ENCODE results near the gene ARHGAP11A. TPM values are rescaled to one million over a fixed set of nuclear protein-coding genes. Genes with fewer than 3 reads are reported as not detected.

Gene ARHGAP11A
- total and polyA plus RNA-seq, 4 donors = 1.4 to 8.5 (median 2.3) TPM

- ATAC-seq (ENCODE audit: insufficient read depth, low FRiP score) (peak; percentile 38), DNase-seq (no peak)
- H3K27me3 ChIP-seq (ENCODE audit: control insufficient read depth in 3 of 3, insufficient read depth in 3 of 3, low read length in 2 of 3) = no peaks in the 10 kb centered on the region
- H3K4me1 ChIP-seq (ENCODE audit: control insufficient read depth in 5 of 5, insufficient read depth in 5 of 5, low read length in 5 of 5) = no peaks in the 10 kb centered on the region
- WGBS, 2 donors = 76% methylated on average over 8 of the region's 8 CpGs
- H3K9ac ChIP-seq (ENCODE audit: insufficient read depth in 1 of 2, low read length in 2 of 2) = no peak overlapping the region
- H3K9me3 ChIP-seq (ENCODE audit: control insufficient read depth in 4 of 4, insufficient read depth in 3 of 4, low read length in 3 of 4) = peaks cover 0 to 4% (median 0%) of the 10 kb centered on the region in 4 donors
- H3K36me3 ChIP-seq (ENCODE audit: control insufficient read depth in 4 of 4, insufficient read depth in 4 of 4, low read length in 4 of 4) = no peaks in the 10 kb centered on the region
- H3K4me3 ChIP-seq = no peak overlapping the region
- H3K27ac ChIP-seq (ENCODE audit: low read depth in 1 of 2, low read length in 1 of 2) = no peak overlapping the region
- no peak for TF ChIP-seq CTCF (IDR thresholded peaks at IDR 0.05; ENCODE audit: control extremely low read depth, extremely low read depth)
Measured at GRCh38 chr15:32683906-32684584, 68.7 kb downstream of the ARHGAP11A start.

GRCh38 chr15:32685576-32685975 is 70.3 kb downstream of the ARHGAP11A start:
- Histone ChIP-seq H3K27ac (ENCODE audit: low read depth in 1 of 2, low read length in 1 of 2) (no peak overlapping the region), H3K27me3 (ENCODE audit: control insufficient read depth in 3 of 3, insufficient read depth in 3 of 3, low read length in 2 of 3) (no peaks in the 10 kb centered on the region), H3K4me1 (ENCODE audit: control insufficient read depth in 5 of 5, insufficient read depth in 5 of 5, low read length in 5 of 5) (no peaks in the 10 kb centered on the region), H3K9ac (ENCODE audit: insufficient read depth in 1 of 2, low read length in 2 of 2) (no peak overlapping the region), H3K4me3 (no peak overlapping the region), H3K36me3 (ENCODE audit: control insufficient read depth in 4 of 4, insufficient read depth in 4 of 4, low read length in 4 of 4) (no peaks in the 10 kb centered on the region), H3K9me3 (ENCODE audit: control insufficient read depth in 4 of 4, insufficient read depth in 3 of 4, low read length in 3 of 4) (peaks cover 0 to 4% (median 0%) of the 10 kb centered on the region in 4 donors)
- WGBS, 2 donors = 69 to 77% methylated on average over 1 of the region's 1 CpG
- TF ChIP-seq CTCF (IDR thresholded peaks at IDR 0.05; ENCODE audit: control extremely low read depth, extremely low read depth) = no peak
- no peak for ATAC-seq (ENCODE audit: insufficient read depth, low FRiP score)
- DNase-seq = no peak

- 75 to 77% methylated on average over 5 of the region's 5 CpGs for WGBS, 2 donors
- H3K9ac ChIP-seq (ENCODE audit: insufficient read depth in 1 of 2, low read length in 2 of 2) = no peak overlapping the region
- DNase-seq (no peak), ATAC-seq (ENCODE audit: insufficient read depth, low FRiP score) (no peak)
- H3K9me3 ChIP-seq (ENCODE audit: control insufficient read depth in 4 of 4, insufficient read depth in 3 of 4, low read length in 3 of 4) = peaks cover 0 to 4% (median 0%) of the 10 kb centered on the region in 4 donors
- TF ChIP-seq CTCF (IDR thresholded peaks at IDR 0.05; ENCODE audit: control extremely low read depth, extremely low read depth) = no peak
- H3K27me3 ChIP-seq (ENCODE audit: control insufficient read depth in 3 of 3, insufficient read depth in 3 of 3, low read length in 2 of 3) = no peaks in the 10 kb centered on the region
- H3K36me3 ChIP-seq (ENCODE audit: control insufficient read depth in 4 of 4, insufficient read depth in 4 of 4, low read length in 4 of 4) = no peaks in the 10 kb centered on the region
- H3K4me3 ChIP-seq = no peak overlapping the region
- H3K27ac ChIP-seq (ENCODE audit: low read depth in 1 of 2, low read length in 1 of 2) = no peak overlapping the region
- H3K4me1 ChIP-seq (ENCODE audit: control insufficient read depth in 5 of 5, insufficient read depth in 5 of 5, low read length in 5 of 5) = no peaks in the 10 kb centered on the region
Measured at GRCh38 chr15:32687556-32687955, 72.3 kb downstream of the ARHGAP11A start.

All from lung (tissue), 12 donors.